ENCODE data around the gene SYNPR. TPM values are rescaled to one million over a fixed set of nuclear protein-coding genes. Genes with fewer than 3 reads are reported as not detected.

SYNPR gene
- total RNA-seq, 1 donor from 2014 or later: 0.27 TPM

DNA sequence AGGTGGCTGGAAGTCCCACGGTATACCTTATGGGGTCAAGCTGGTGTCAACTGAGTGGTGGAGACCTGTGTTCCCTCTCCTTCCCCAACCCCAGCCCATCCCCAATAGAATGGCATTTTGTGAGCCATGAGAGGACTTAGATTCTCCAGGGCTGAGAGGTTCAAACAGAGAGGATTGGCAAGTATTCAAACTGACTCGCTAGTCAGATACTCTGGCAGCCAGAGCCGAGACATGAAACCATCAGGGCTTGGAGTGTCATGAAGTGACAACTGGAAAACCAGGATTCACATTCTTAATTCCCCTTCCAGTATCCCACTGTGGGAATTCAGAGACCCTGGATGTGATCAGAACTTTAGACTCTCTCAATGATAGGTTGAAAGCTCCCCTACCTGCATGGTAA, 215.0 kb downstream of the SYNPR start:
- H3K9ac ChIP-seq (ENCODE audit: low read length): no peak overlapping the region
- no peaks in the 10 kb centered on the region for H3K79me2 ChIP-seq (ENCODE audit: insufficient read depth, low read length)
- no peaks in the 10 kb centered on the region for H3K4me1 ChIP-seq (ENCODE audit: insufficient read depth, low read length)
- H3K27me3 Mint-ChIP-seq (ENCODE audit: low read depth, unreplicated experiment): peaks cover 5% of the 10 kb centered on the region
- no peaks in the 10 kb centered on the region for H3K27me3 ChIP-seq (ENCODE audit: insufficient read depth, low read length)
- no peak overlapping the region for H3K4me3 Mint-ChIP-seq (ENCODE audit: unreplicated experiment)
- H3K9me3 ChIP-seq (ENCODE audit: insufficient read depth, low read depth, low read length): no peaks in the 10 kb centered on the region
- no peak overlapping the region for H3K27ac ChIP-seq (ENCODE audit: low read depth, low read length)
- H2AFZ ChIP-seq (ENCODE audit: low read depth, low read length): no peak overlapping the region
- no peak for TF ChIP-seq EZH2 (IDR thresholded peaks at IDR 0.05; ENCODE audit: insufficient read depth, low read length)
- TF ChIP-seq, protein P1, sequence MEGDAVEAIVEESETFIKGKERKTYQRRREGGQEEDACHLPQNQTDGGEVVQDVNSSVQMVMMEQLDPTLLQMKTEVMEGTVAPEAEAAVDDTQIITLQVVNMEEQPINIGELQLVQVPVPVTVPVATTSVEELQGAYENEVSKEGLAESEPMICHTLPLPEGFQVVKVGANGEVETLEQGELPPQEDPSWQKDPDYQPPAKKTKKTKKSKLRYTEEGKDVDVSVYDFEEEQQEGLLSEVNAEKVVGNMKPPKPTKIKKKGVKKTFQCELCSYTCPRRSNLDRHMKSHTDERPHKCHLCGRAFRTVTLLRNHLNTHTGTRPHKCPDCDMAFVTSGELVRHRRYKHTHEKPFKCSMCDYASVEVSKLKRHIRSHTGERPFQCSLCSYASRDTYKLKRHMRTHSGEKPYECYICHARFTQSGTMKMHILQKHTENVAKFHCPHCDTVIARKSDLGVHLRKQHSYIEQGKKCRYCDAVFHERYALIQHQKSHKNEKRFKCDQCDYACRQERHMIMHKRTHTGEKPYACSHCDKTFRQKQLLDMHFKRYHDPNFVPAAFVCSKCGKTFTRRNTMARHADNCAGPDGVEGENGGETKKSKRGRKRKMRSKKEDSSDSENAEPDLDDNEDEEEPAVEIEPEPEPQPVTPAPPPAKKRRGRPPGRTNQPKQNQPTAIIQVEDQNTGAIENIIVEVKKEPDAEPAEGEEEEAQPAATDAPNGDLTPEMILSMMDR (IDR thresholded peaks at IDR 0.05; ENCODE audit: insufficient read depth, low read depth, low read length): no peak
- H3K36me3 ChIP-seq (ENCODE audit: insufficient read depth, low read length): no peaks in the 10 kb centered on the region
- no peaks in the 10 kb centered on the region for H3K36me3 Mint-ChIP-seq (ENCODE audit: low read depth, unreplicated experiment)
- peaks cover 2% of the 10 kb centered on the region for H3K4me1 Mint-ChIP-seq (ENCODE audit: low read depth, unreplicated experiment)
- H3K4me3 ChIP-seq (ENCODE audit: insufficient read depth, low read depth, low read length): no peak overlapping the region
- no peak for DNase-seq (ENCODE audit: low read depth)
- H3K4me2 ChIP-seq (ENCODE audit: low read length): no peak overlapping the region
- no peaks in the 10 kb centered on the region for H4K20me1 ChIP-seq (ENCODE audit: insufficient read depth, low read length)
- H3K27ac Mint-ChIP-seq (ENCODE audit: unreplicated experiment): no peak overlapping the region
- FAIRE-seq: no peak
- H3K9me3 Mint-ChIP-seq (ENCODE audit: unreplicated experiment): no peaks in the 10 kb centered on the region

DNA sequence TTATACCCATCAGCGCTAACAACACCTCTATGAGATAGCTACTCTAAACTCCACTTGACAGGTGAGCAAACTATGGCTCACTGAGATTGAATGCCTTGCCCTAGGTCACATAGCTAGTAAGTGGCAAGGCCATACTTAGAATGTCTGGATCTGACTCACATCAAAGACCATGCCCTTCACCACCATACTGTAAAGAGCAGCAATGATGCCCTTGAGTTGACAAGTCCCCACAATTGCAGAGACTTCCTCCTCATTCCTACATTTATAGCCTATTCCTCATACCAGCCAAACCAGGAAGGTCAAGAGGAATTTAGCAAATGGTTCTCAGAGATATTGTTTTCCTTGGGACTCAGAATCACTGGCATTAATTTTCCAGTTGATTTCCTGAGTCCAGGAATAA, 216.5 kb downstream of the SYNPR start:
- Histone ChIP-seq H4K20me1 (ENCODE audit: insufficient read depth, low read length) (no peaks in the 10 kb centered on the region), H3K4me3 (ENCODE audit: insufficient read depth, low read depth, low read length) (no peak overlapping the region), H3K4me1 (ENCODE audit: insufficient read depth, low read length) (no peaks in the 10 kb centered on the region), H3K4me2 (ENCODE audit: low read length) (no peak overlapping the region), H3K27me3 (ENCODE audit: insufficient read depth, low read length) (no peaks in the 10 kb centered on the region), H3K36me3 (ENCODE audit: insufficient read depth, low read length) (no peaks in the 10 kb centered on the region), H3K9ac (ENCODE audit: low read length) (no peak overlapping the region), H3K79me2 (ENCODE audit: insufficient read depth, low read length) (no peaks in the 10 kb centered on the region), H3K27ac (ENCODE audit: low read depth, low read length) (no peak overlapping the region), H3K9me3 (ENCODE audit: insufficient read depth, low read depth, low read length) (no peaks in the 10 kb centered on the region), H2AFZ (ENCODE audit: low read depth, low read length) (no peak overlapping the region)
- Mint-ChIP-seq H3K27me3 (ENCODE audit: low read depth, unreplicated experiment) (peaks cover 3% of the 10 kb centered on the region), H3K27ac (ENCODE audit: unreplicated experiment) (no peak overlapping the region), H3K36me3 (ENCODE audit: low read depth, unreplicated experiment) (no peaks in the 10 kb centered on the region), H3K4me1 (ENCODE audit: low read depth, unreplicated experiment) (peaks cover 2% of the 10 kb centered on the region), H3K4me3 (ENCODE audit: unreplicated experiment) (no peak overlapping the region), H3K9me3 (ENCODE audit: unreplicated experiment) (no peaks in the 10 kb centered on the region)
- TF ChIP-seq, protein P1 (IDR thresholded peaks at IDR 0.05; ENCODE audit: insufficient read depth, low read depth, low read length): no peak
- TF ChIP-seq EZH2 (IDR thresholded peaks at IDR 0.05; ENCODE audit: insufficient read depth, low read length): no peak
- no peak for DNase-seq (ENCODE audit: low read depth)
- no peak for FAIRE-seq

DNA sequence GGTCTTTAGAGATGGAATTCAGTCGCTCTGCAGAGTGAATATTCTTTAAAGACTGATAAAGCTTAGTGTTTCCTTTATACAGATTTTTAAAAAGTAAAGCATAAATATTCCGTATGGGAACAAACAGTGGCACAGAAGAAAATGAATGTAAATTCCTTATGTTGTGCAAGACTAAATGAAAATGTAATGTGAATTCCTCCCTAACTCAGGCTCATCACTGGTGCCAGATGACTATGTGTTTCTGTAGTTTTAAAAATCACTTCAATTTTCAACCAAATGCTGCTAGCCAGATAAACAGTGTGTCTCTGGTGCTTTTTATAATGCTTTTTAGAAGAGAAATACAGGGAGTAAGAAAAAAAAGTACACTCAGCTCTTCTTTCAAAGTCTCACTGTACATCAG, 219.5 kb downstream of the SYNPR start:
- no peak for FAIRE-seq
- DNase-seq (ENCODE audit: low read depth): no peak
- no peak overlapping the region for H3K4me3 Mint-ChIP-seq (ENCODE audit: unreplicated experiment)

More for the DNA sequence above, 219.5 kb downstream of the SYNPR start:
- Histone ChIP-seq H3K27me3 (ENCODE audit: insufficient read depth, low read length) (no peaks in the 10 kb centered on the region), H3K9me3 (ENCODE audit: insufficient read depth, low read depth, low read length) (no peaks in the 10 kb centered on the region), H2AFZ (ENCODE audit: low read depth, low read length) (no peak overlapping the region), H3K4me3 (ENCODE audit: insufficient read depth, low read depth, low read length) (no peak overlapping the region), H4K20me1 (ENCODE audit: insufficient read depth, low read length) (no peaks in the 10 kb centered on the region), H3K9ac (ENCODE audit: low read length) (no peak overlapping the region), H3K4me1 (ENCODE audit: insufficient read depth, low read length) (no peaks in the 10 kb centered on the region), H3K79me2 (ENCODE audit: insufficient read depth, low read length) (no peaks in the 10 kb centered on the region), H3K36me3 (ENCODE audit: insufficient read depth, low read length) (no peaks in the 10 kb centered on the region), H3K4me2 (ENCODE audit: low read length) (no peak overlapping the region), H3K27ac (ENCODE audit: low read depth, low read length) (no peak overlapping the region)
- no peaks in the 10 kb centered on the region for H3K9me3 Mint-ChIP-seq (ENCODE audit: unreplicated experiment)
- no peaks in the 10 kb centered on the region for H3K36me3 Mint-ChIP-seq (ENCODE audit: low read depth, unreplicated experiment)
- peaks cover 2% of the 10 kb centered on the region for H3K4me1 Mint-ChIP-seq (ENCODE audit: low read depth, unreplicated experiment)
- no peaks in the 10 kb centered on the region for H3K27me3 Mint-ChIP-seq (ENCODE audit: low read depth, unreplicated experiment)
- H3K27ac Mint-ChIP-seq (ENCODE audit: unreplicated experiment): no peak overlapping the region
- TF ChIP-seq, protein P1 (IDR thresholded peaks at IDR 0.05; ENCODE audit: insufficient read depth, low read depth, low read length): no peak
- TF ChIP-seq EZH2 (IDR thresholded peaks at IDR 0.05; ENCODE audit: insufficient read depth, low read length): no peak
